IMR-90 (cell line): ENCODE measurements around the gene FHAD1.

Experiments used
- CEBPB ChIP-seq: IDR thresholded peaks from 2 replicates; pipeline ENCODE4 v1.6.1; 2012; ENCODE audit warnings: low read depth, low read length, improper control_type of control experiment
- CTCF ChIP-seq: conservative IDR thresholded peaks from 2 replicates; pipeline ENCODE4 v1.5.1; 2012; ENCODE audit warnings: mild to moderate bottlenecking, low read depth, low read length, improper control_type of control experiment
- FOS ChIP-seq: fragments of 150-350 bp; IDR thresholded peaks from 2 replicates; pipeline ENCODE4 v1.6.1; 2016; ENCODE audit warnings: low read depth, low read length
- MAFK ChIP-seq: IDR thresholded peaks from 2 replicates; pipeline ENCODE4 v1.6.1; 2012; ENCODE audit warnings: low read depth, low read length, improper control_type of control experiment
- MXI1 ChIP-seq: IDR thresholded peaks from 2 replicates; pipeline ENCODE4 v1.6.1; 2012; ENCODE audit warnings: low read depth, mild to moderate bottlenecking, low read length, moderate library complexity, borderline replicate concordance
- POLR2A ChIP-seq: IDR thresholded peaks from 2 replicates; pipeline ENCODE4 v1.6.1; 2012; ENCODE audit warnings: mild to moderate bottlenecking, low read depth, low read length
- RAD21 ChIP-seq: IDR thresholded peaks from 2 replicates; pipeline ENCODE4 v1.6.1; 2012; ENCODE audit warnings: low read length, improper control_type of control experiment
- RCOR1 ChIP-seq: IDR thresholded peaks from 2 replicates; pipeline ENCODE4 v1.6.1; 2012; ENCODE audit warnings: mild to moderate bottlenecking, low read length, improper control_type of control experiment; ENCODE audit not compliant: insufficient replicate concordance
- SMC3 ChIP-seq: fragments of 150-350 bp; IDR thresholded peaks from 2 replicates; pipeline ENCODE4 v1.6.1; 2016; ENCODE audit warnings: low read depth, mild to moderate bottlenecking, antibody characterized with exemption, low read length, moderate library complexity
- TF ChIP-seq, protein P1 (sequence below): fragments of 150-350 bp; IDR thresholded peaks from 2 replicates; pipeline ENCODE4 v1.6.1; 2017; ENCODE audit warnings: mild to moderate bottlenecking, antibody characterized with exemption, low read length, low read depth

DNA sequence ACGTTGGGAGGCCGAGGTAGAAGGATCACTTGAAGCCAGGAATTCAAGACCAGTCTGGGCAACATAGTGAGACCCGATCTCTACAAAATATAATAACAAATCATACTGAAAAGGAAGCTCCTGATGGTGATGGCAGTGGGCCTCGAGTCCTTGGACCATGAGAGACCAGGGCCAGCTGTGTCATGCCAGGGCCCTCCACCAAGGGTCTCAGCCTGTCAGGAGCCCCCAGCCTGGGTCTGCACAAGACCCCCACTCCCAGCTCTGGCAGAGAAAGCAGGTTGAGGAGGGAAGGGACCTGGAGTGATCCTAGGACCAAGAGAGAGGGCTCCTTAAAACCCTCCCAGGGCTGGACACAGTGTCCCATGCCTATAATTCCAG lies 184.5 kb downstream of the FHAD1 start:
- TF ChIP-seq MAFK (no peak), MXI1 (no peak), POLR2A (no peak), CTCF (no peak), RCOR1 (no peak), FOS (no peak), SMC3 (no peak), RAD21 (no peak), CEBPB (no peak)
- TF ChIP-seq, protein P1, sequence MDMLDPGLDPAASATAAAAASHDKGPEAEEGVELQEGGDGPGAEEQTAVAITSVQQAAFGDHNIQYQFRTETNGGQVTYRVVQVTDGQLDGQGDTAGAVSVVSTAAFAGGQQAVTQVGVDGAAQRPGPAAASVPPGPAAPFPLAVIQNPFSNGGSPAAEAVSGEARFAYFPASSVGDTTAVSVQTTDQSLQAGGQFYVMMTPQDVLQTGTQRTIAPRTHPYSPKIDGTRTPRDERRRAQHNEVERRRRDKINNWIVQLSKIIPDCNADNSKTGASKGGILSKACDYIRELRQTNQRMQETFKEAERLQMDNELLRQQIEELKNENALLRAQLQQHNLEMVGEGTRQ = no peak
